Measurements from ENCODE around the gene FRMPD4. TPM values are rescaled to one million over a fixed set of nuclear protein-coding genes. Genes with fewer than 3 reads are reported as not detected.

FRMPD4 gene
- polyA plus RNA-seq, 10 donors = 0.31 to 1.6 (median 0.68) TPM

DNA sequence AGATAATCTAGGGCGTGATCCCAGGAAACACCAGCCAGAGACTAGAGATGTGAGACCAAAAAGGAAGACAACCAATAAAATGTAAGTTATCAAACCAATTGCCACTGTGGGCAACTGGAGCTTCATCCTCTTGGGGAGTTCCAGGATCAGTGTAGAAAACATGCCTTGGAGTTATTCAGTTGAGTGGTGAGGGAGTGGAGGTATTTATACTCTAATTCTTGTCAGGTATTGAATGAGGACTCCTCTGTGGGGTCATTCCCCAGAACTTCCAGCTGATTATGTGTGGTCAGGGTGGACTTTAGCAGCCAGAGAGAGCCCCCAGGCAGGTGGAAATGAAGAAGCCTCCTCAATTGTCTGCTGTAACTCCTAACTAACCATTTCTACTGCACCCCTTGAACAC lies 509.0 kb downstream of the FRMPD4 start:
- DNase-seq = no peak

DNA sequence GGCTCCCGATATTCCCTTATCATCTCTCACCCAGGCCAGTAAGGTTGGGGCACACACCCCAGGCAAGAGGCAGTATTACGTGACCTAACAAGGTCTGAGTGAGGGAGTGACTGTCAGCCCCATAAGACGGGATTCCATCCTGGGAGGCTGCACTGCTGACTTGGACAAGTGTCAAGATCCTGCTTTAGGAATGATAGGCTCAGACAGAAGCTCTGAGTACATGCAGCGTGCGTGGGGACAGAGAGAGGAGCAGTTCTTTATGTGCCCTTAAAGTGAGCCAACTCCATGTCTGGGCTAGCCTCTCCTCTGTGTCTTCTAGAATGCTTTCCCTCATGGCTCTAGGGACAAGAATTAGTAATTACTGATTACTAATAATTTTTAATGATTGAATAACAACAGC lies 510.7 kb downstream of the FRMPD4 start:
- no peak for DNase-seq

DNA sequence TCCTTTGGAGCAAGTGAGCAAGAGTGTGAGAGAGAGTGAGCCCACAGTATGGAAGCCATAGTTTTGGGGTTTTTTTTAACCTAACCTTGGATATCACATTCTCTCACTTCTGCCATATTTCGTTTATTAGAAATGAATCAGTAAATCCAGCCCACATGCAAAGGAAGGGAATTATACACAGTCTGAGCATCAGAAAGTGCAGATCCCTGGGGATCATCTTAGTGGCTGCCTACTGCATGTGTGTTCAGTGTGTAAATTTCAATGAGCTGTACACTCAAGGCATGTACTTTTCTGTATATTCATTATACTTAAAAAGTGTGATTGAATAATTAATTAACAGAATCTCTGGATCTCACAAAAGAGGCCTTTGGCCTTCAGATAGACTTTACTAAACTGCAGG lies 519.2 kb downstream of the FRMPD4 start:
- no peak for DNase-seq

DNA sequence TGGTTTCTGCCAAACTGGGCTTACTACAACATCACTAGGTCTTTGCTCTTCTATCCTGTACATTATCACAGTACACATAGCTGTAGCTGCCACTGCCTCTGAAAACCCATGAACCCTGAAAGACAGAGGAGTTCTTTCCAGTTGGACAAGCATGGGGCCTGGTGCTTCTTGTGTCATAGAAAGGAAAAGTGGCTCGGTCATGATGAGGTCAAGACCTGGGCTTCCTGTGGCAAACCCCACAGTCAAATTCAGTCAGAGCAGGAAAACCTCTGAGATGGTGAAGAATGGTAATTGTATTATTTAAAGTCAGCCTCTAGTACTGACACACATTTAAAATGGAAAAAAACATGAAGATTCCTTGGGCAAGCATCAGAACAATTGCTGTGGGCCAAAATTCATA lies 519.6 kb downstream of the FRMPD4 start:
- no peak for DNase-seq

DNA sequence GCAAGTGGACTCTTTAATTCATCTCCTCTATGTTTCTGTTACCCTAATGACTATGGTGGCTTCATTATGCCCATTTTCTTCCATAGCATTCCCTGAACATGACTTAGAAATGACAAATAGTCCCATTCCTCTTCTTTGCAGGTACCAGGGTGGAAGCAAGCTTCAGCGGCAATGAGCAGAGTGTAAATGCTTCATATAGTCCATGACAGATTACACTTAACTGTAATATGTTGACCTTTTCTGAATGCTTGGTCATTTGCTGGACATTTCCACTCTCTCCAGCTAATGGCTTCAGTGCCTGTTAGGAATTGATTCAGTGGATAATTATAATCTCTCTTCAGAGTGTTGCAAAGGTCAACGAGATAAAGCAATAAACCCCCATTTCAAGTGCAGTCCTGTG lies 523.2 kb downstream of the FRMPD4 start:
- no peak for DNase-seq

DNA sequence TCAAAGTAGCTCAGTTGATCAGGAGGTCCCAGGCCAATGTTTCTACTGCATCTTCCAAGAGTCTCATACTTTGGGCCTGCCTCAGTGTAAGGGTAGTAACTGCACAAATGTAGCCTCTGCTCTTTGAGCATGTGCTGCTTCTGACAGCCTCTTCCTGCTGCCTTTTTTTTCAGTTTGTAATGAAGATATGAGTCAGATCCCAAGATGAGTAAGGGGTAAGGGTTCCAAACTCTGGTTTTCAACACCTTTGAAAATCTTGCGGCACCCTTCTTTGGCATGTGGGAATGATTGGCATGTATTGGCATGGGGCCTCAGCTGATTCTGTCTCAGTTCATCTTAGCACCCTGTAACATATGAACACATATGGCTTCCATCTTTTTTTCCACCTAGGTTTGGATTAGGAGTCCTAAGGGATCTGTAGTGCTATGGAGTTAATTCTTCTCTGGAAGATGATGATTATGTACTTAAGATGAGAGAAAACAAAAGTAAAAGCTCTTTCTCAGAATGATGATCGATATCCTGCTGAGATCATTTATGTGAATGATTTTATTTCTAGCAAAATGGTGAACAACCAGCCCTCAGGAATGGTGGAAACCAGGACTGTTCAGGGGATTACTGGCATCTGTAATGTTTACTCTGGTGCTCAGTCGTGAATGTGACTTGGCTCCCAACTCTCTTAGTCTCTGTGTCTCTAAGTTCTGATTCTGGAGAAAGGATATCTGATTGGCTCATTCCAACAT lies 534.3 kb downstream of the FRMPD4 start:
- DNase-seq = peak in 1 of 3 donors; percentile 2

DNA sequence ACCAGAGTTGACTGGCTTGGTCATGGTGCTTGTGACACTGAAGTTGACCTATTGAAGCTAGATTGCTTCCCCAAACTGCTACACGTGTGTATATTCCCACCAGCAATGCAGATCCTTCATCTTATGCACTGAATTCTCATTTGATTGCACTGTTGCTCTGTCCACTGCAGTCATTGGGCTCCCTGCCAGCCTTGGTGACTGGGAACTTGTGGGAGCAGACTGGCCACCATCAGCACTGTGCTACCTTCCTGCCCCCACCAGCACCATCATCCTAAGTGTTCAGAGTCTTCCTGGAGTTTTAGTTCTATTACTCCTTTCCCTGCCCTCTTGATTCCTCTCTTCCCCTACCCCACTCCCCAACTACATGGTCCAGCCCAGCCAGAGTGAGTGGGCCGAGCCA lies 535.2 kb downstream of the FRMPD4 start:
- DNase-seq = no peak

DNA sequence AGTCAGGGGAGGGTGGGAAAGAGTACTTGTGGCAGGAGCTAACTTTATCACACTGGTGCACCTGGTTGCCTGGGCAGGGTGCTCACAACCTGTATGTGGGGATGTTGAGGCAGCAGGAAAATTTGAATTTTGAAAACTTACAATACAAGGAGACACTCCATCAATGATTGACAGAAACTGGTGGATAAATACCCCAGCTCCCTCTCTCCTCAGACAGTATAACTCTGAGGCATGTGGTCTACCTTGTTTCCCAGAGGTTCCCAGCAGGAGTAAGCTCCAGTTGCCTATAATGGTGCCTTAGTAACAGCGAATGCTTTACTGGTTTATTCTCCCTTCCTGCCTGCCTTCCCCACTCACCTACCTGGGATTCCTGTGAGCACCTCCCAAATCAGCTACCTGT lies 541.2 kb downstream of the FRMPD4 start:
- DNase-seq = no peak

DNA sequence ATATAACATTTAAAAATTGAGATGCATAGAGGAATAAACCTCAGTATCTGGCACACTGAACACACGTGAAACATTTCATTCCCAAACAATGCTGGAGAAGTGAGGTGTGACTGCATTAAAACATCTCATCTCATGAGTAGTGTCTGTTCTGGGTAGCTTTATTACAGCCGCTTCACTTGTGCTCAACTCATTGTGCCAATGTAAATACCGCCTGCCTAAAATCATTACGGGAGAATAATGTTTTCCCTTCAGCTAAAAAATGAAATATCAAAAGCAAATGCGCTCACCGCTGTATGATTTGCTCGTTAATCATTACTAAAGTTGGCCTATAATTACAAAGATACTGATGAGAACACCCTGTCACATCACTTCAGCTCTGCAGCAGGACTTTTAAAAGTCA lies 542.8 kb downstream of the FRMPD4 start:
- DNase-seq = no peak

DNA sequence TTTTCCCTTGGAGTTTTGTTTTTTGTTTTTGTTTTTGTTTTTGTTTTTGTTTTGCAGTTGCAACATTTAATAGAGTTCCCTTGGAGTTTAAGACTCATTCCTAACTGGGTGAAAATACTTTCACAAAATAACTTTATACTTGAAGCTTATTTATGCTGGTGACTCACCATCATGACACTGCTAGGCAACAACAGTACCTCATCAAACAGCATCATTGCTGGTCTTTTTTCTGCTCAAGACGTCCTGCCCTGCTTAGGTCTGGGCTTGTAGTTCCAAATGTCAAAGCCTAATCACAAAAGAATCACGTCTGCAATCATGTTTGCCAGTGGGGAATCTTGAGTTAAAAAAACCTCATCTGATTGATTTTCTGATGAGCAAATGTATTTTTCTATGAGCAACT lies 547.3 kb downstream of the FRMPD4 start:
- no peak for DNase-seq

DNA sequence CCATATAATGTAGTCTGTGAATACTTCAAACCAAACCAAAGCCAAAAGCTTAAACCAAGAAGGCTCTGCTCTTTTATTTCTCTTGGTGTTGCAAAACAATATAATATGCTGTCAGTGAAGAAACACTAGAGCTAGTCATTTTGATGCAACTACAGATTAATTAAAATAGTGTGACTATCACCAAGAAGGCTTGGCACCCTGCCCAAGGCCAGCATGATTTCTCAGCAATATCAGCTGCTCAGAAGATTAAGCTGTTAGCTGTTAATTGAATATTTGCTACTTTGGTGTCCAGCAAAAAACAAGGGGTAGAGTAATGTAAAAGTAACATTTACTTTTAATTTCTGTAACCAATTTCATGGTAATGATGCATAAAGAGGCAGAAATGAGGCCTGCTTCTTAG lies 548.1 kb downstream of the FRMPD4 start:
- no peak for DNase-seq

DNA sequence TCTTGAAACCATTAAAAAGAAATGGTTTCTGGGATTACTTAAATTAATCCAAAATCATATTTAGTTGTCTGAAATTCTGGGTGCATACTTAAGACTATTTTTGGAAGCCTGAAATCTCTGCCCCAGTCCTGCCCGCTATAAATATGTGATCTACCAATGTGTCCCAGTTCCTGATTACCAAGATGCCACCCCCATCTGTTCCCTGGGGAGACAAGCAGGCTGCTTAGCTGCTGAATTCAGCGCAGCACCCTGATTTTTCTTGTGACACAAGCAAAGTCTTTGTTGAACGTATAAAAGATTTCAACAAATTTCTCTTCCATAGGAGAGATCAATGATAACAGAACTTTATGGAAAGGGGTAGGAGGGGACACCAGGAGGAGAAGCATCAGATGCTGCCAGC lies 552.4 kb downstream of the FRMPD4 start:
- no peak for DNase-seq

DNA sequence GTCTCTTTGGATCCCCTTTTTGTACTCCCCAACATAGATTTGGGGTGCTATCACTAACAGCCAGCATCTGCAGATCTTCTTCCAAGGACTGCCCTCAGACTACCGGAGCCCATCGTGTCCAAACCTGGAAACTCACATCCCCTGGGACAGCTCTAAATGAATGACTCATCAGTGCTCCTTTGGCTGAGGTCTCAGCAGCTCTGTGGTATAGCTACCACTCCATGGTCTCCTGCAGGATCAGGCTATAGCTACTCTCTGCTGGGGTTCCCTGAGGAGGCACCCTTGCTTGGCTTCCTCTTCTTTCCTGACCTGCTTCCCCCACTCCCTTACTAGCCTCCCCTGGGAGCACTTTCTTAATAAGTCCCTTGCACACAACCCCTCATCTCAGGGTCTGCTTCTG lies 555.5 kb downstream of the FRMPD4 start:
- no peak for DNase-seq

DNA sequence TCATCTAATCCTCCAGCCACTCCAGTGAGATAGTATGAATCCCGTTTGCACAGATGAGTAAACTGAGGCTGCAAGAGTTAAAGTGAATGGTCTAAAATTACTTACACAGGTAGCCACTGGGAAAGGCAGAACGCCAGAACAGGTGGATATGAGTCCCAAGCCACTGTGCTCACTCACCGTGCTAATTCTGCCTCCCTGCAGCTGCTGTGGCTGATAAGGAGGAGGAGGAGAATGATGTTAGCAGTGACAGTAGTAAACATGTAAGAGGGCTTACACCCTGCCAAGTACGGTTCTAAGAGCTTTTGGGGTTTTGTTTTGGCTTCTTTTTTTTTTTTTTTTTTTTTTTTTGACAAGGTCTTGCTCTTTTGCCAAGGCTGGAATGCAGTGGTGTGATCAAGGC lies 562.5 kb downstream of the FRMPD4 start:
- no peak for DNase-seq

DNA sequence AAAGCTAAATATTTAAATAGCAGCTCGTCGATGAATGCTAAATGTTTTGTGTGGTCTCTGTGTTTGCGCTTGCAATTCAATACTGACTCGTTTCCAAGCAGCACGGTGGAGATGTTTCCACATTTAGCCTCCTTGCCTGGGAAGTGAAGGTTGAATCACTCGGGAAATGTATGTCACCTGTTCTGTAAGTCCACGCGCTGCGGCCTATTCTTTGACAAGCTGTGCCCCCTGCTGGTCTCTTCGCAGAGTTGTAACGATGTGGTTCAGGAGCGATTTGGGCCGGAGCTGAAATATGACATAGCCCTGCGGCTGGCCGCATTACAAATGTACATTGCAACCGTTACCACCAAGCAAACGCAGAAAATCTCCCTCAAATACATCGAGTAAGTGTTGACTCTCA lies 563.4 kb downstream of the FRMPD4 start:
- DNase-seq = peak; percentile 19 to 54 (median 31)

DNA sequence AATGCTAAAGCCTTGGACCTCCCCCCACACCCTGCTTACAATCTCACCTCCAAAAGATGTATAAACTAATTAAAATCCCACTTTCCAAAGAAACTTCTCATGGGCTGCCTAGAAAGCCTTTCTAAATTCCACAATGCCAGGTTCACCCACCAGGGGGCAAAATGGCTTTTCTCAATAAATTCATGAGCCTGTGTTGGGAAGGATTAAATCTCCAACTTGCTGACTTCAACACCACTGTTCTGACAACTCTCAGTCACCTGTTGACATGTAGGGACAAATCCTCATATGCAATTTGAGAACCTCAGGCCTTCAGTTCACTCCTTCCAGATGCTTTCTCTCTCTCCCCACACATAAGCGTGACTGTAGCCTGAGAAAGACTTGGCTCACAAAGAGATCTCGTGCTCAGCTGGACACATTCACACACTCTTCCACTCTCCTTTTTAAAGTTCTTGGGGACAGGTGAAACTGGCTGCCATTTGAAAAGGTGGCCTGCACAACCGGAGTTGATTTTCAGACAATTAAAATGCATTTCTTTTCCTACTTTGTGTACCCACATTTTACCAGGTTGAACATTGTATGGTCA lies 564.3 kb downstream of the FRMPD4 start:
- peak in 1 of 3 donors; percentile 2 for DNase-seq

DNA sequence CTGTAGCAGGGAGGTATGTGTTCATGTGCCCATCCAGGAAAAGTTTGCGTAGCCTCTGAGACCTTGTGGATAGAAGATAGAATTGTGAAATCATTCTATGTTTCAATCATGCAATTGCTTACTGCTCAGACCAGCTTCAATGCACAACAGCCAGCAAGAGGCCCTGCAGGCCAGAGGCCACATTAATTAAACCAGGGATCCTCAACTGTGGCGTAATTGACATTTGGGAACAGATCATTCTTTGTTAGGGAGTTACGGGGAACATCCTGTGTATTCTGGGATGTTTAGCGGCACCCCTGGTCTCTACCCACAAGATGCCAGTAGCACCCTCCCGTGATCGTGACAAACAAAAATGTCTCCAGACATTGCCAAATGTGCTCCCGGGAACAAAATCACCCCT lies 566.4 kb downstream of the FRMPD4 start:
- DNase-seq = no peak

DNA sequence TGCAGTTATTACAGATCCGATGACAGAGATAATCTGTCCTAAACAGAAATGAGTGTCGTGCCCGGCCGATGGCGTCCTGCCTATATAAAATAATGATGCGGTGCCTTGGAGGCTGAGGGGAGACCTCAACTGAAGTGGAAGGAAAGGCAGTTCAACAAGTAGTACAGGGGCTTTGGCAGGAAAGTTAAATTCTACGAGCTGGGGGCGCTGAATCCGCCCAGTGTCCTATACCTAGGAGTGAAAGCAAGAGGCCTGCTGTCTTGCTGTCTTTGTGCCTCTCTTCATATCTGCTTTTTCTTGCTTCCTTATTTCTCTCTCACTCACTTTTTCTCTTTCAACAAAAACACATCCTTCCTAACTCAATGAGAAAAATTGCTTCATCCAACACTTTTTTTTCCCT lies 570.8 kb downstream of the FRMPD4 start:
- no peak for DNase-seq

DNA sequence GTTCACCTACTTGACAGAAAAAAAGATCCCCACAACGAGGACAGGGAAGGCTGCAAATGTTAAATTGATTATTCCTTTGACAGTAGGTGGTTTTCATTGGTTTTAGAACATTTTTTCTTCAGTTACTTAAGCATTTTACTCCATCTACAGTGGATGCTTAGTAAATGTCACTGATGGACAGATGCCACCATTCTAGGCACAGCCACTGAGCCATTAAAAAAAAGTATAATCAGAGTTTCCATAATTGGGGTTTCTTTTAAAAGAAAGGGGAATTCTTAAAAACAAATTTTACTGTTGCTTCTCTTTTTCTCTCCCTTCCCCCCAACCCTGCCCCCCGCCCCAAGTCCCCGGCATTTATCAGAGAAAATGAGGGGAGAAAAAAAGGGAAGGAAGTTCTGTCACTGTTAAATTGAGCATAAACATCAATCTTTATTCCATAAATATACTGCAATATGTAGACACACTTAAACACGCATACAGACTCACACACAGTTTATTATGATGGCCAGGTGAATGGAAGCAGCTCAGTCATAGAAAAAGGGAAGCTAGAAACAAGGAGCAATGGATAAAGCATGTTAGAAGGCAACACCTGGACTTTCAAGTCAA lies 573.3 kb downstream of the FRMPD4 start:
- DNase-seq = no peak

DNA sequence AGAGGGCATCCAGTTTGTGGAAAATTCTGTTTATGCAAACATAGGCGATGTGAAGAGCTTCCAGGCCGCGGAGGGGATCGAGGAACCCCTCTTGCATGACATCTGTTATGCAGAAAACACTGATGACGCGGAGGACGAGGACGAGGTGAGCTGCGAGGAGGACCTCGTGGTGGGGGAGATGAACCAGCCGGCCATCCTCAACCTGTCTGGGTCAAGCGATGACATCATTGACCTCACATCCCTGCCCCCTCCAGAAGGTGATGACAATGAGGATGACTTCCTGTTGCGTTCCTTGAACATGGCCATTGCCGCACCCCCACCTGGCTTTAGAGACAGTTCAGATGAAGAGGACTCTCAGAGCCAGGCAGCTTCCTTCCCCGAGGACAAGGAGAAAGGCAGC lies 578.3 kb downstream of the FRMPD4 start:
- no peak for DNase-seq

DNA sequence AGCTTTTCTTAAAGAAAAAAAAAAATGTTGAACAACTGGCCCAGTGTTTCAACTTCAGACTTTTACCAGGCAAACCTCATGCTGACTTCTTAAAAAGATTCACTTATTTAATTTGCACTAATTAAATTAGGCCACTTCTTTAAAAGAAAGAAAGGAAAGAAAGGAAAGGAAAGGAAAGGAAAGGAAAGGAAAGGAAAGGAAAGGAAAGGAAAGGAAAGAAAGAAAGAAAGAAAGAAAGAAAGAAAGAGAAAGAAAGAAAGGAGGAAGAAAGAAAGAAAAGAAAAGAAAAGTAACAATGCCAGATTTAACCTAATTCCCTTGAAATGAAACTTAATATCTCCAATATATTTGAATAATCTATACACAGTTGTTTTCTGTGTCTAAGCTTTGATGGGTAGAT lies 581.6 kb downstream of the FRMPD4 start:
- no peak for DNase-seq

DNA sequence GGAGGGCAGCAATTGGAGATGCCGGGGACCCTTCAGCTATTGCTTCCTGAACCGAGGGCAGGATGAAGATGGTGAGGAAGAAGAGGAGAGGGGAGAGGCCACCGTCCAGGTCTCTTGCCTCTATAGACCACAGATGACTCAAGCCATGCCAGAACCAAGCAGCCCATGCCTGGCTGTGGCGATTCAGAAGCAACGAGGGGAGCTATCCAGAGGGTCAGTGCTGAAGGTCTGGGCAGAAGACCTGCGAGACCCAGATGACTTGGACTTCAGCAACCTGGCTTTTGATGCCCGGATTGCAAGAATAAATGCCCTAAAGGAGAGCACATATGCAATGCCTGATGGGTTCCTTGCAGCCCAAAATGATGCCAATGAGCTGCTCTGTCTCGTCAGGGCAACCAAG lies 582.8 kb downstream of the FRMPD4 start:
- DNase-seq = peak in 1 of 3 donors; percentile 7

DNA sequence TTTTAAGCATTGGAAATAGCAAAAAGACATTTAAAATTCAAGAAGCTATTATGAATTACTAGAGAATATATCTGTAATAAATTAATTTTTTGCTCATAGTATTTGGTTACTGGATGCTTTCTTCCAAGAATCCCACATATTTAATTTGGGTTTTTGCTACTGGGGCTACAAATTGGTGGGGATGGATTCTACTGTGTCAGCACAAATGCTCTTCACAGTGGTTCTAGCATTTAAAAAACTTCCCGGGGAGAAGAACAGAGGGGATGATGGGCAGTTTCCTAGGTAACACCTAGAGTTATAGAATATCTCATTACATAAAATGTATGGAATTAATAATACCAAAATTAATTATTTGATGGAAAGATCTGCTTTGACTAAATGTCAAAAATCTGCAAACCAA lies 584.0 kb downstream of the FRMPD4 start:
- DNase-seq = no peak

DNA sequence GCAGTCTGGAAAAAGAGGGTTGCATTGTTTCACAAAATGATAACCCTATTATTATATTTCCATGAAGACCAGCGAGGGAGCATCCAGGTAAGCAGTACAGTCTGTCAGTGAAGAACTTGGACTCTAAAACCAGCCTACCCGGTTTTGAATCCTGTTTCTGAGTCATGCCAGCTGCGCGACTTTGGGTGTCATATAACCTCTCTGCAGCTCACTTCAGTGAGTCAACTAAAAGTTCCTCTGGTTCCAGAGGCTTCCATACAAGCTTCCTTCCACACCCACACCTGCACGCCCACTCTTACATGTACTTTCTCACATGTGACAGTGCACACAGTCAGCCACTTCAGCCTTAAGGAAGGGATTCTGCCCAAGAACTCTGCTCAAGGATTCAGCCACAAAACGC lies 603.1 kb downstream of the FRMPD4 start:
- no peak for DNase-seq

All from muscle of back (tissue), 11 donors.